B cell (primary cell): Measurements from ENCODE around the gene PSMB2. TPM values are rescaled to one million over a fixed set of nuclear protein-coding genes. Genes with fewer than 3 reads are reported as not detected.

ENCODE experiments used
- ATAC-seq: fragments of 200-7000 bp; cut with Tn5 transposase; one replicate; pipeline ENCODE4 v1.10.0; 2021; ENCODE audit warnings: low read depth, mild to moderate bottlenecking, moderate number of reproducible peaks, moderate library complexity
- CTCF ChIA-PET: fragments of 350-600 bp; sonication (Branson Sonifier 250); formaldehyde crosslinking; loops from one replicate; lab custom pipeline; 2021; ENCODE audit warnings: antibody characterized with exemption, inconsistent platforms; lab: Charles Lee
- POLR2A ChIA-PET: fragments of 350-600 bp; sonication (Branson Sonifier 250); formaldehyde crosslinking; loops from one replicate; lab custom pipeline; 2021; ENCODE audit warnings: antibody characterized with exemption; lab: Charles Lee
- DNase-seq: peaks from one replicate; pipeline ENCODE4 v3.0.0; 2013
- H2AFZ ChIP-seq: 2 replicates; pipeline ENCODE4 v1.6.1; 2012; ENCODE audit warnings: mild to moderate bottlenecking, low read depth, low read length; ENCODE audit not compliant: insufficient read depth, poor library complexity, severe bottlenecking
- H3K27ac ChIP-seq, 2 donors: 1 replicate in 1 of 2; 2 replicates in 1 of 2; pipeline ENCODE4 v1.5.1; 2012 to 2013; ENCODE audit warnings: low read length in 2 of 2, mild to moderate bottlenecking in 2 of 2, moderate library complexity in 1 of 2
- H3K27me3 ChIP-seq, 4 experiments: fragments of 200-600 bp in 1 of 4; sonication (generic) in 1 of 4; replicated peaks in 1 of 4; 1 replicate in 2 of 4; 2 replicates in 2 of 4; pipeline versions ENCODE4 v1.6.1 to v1.7.0; 2013 to 2016; ENCODE audit warnings: low read length in 3 of 4, mild to moderate bottlenecking in 2 of 4, mixed read lengths in 1 of 4, moderate library complexity in 1 of 4; ENCODE audit not compliant: insufficient read depth in 4 of 4, control insufficient read depth in 3 of 4; ENCODE audit errors: control extremely low read depth in 1 of 4
- H3K36me3 ChIP-seq, 2 experiments: replicated peaks in 1 of 2; 1 replicate in 1 of 2; 2 replicates in 1 of 2; pipeline versions ENCODE4 v1.6.1 to v1.7.1; 2013; ENCODE audit warnings: low read length in 1 of 2; ENCODE audit not compliant: insufficient read depth in 2 of 2, control insufficient read depth in 1 of 2; ENCODE audit errors: control extremely low read depth in 1 of 2, extremely low read depth in 1 of 2
- H3K4me1 ChIP-seq, 2 donors: fragments of 200-600 bp in 1 of 2; sonication (generic) in 1 of 2; 1 replicate in 1 of 2; 2 replicates in 1 of 2; pipeline versions ENCODE4 v1.5.1 to v1.6.1; 2013 to 2017; ENCODE audit warnings: low read length in 2 of 2; ENCODE audit not compliant: control insufficient read depth in 2 of 2, insufficient read depth in 2 of 2
- H3K4me2 ChIP-seq: replicated peaks from 2 replicates; pipeline ENCODE3; 2012; ENCODE audit warnings: mild to moderate bottlenecking, low read depth, low read length; ENCODE audit not compliant: poor library complexity, severe bottlenecking
- H3K4me3 ChIP-seq, 5 experiments: fragments of 200-600 bp in 1 of 5; sonication (generic) in 1 of 5; 1 replicate in 3 of 5; 2 replicates in 2 of 5; pipeline versions ENCODE4 v1.5.1 to v1.7.0; 2011 to 2016; ENCODE audit warnings: low read length in 4 of 5, mild to moderate bottlenecking in 4 of 5, low read depth in 2 of 5, control low read depth in 1 of 5, moderate library complexity in 1 of 5; ENCODE audit not compliant: insufficient read depth in 1 of 5; ENCODE audit errors: control extremely low read depth in 1 of 5, extremely low read depth in 1 of 5
- H3K79me2 ChIP-seq: fragments of 200-600 bp; sonication (generic); one replicate; pipeline ENCODE4 v1.6.0; 2016; ENCODE audit warnings: low read length; ENCODE audit not compliant: control insufficient read depth, insufficient read depth
- H3K9ac ChIP-seq: fragments of 200-600 bp; sonication (generic); 2 replicates; pipeline ENCODE4 v1.6.1; 2017; ENCODE audit warnings: mild to moderate bottlenecking, low read length, moderate library complexity
- H3K9me3 ChIP-seq, 3 donors: one replicate each; pipeline versions ENCODE4 v1.6.1 to v1.7.1; 2013; ENCODE audit warnings: low read length in 2 of 3; ENCODE audit not compliant: control insufficient read depth in 2 of 3, insufficient read depth in 1 of 3; ENCODE audit errors: control extremely low read depth in 1 of 3
- H4K20me1 ChIP-seq: 2 replicates; pipeline ENCODE4 v1.6.0; 2012; ENCODE audit warnings: mild to moderate bottlenecking, low read length; ENCODE audit not compliant: insufficient read depth, control insufficient read depth, poor library complexity, severe bottlenecking
- H3K27ac Mint-ChIP-seq: one replicate; pipeline ENCODE4 v1.8.0; 2021; ENCODE audit warnings: mixed read lengths
- H3K27me3 Mint-ChIP-seq: one replicate; pipeline ENCODE4 v1.8.0; 2021; ENCODE audit warnings: mixed read lengths
- H3K4me1 Mint-ChIP-seq: one replicate; pipeline ENCODE4 v1.8.0; 2021; ENCODE audit warnings: mixed read lengths
- H3K4me3 Mint-ChIP-seq: one replicate; pipeline ENCODE4 v1.8.0; 2021; ENCODE audit warnings: mixed read lengths
- H3K9me3 Mint-ChIP-seq: one replicate; pipeline ENCODE4 v1.8.0; 2022; ENCODE audit warnings: mixed read lengths; ENCODE audit not compliant: insufficient read depth
- WGBS: methylation state at CpG from one replicate; pipeline ENCODE4 v1.1.5; 2013; ENCODE audit warnings: missing lambda C conversion rate; ENCODE audit not compliant: insufficient coverage; 5-methylcytosine and 5-hydroxymethylcytosine counted together
- intact Hi-C: fragments of 100-400 bp; cut with micrococcal nuclease; formaldehyde crosslinking; loops from one replicate; pipeline ENCODE4 v1.10.0; 2022
- polyA plus RNA-seq: library from polyadenylated mRNA; depleted of rRNA; stranded (reverse); fragments of >200 nt; gene quantifications from 2 replicates; pipeline ENCODE4 v1.2.3, GENCODE V29; 2012
- total RNA-seq, 2 donors: library from RNA; stranded (reverse); fragments of 120-200 nt in 1 of 2; gene quantifications; 1 replicate in 1 of 2; 2 replicates in 1 of 2; pipeline versions ENCODE4 v1.2.3 to v1.2.4, GENCODE V29; 2013 to 2022
- TF ChIP-seq, protein P1 (sequence below): fragments of 200-600 bp; IDR thresholded peaks from one replicate; pipeline ENCODE4 v1.8.0; 2022; ENCODE audit warnings: antibody characterized with exemption, mild to moderate bottlenecking

Gene PSMB2
- total and polyA plus RNA-seq, 2 donors (not counting 1 experiment from before 2014, with no cell fraction given), result 20.5 to 26.2 TPM

DNA sequence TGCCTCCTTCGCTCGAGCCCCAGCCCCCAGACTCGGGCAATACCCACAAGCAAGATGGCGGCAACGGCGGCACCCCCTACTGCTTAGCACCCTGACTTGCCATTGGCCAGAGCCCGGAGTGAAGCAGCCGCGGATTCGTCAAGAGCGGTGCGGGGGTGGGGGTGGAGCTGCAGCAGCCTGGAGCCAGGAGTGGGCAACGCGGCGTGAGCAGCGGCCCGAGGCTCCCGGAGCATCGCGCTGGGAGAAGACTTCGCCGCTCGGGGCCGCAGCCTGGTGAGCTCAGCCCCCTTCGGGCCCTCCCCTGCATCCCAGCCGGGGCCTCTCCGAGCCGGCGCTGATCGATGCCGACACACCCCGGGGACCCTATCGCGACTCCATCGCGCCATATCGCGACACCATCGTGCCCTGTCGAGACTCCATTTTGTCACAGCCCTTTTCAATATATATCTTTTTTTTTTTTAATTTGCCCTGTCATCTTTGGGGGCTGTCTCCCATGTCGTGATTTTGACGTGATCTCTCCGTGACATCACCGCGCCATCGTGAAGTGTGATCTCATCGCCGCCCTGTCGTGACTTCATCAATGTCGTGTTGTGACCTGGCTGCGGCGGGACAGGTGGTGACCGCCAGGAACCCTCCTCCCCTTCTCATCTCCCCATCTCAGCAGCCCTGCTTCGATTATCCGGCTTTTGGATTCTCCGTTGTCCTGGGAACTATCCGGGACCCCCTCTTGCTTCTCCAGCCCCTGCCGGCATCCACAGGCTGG, 83.5 kb downstream of the PSMB2 start, which contains the start of gene NCDN:
TSS of gene NCDN (plus strand) at position 189 of the 763 bp plus-strand sequence. CDS start at position 581, 392 bp downstream.
- under 1% methylated on average over 58 of the region's 58 CpGs for WGBS
- peak within 1 kb of the TSS; percentile 99 for H3K27ac Mint-ChIP-seq
- H3K79me2 ChIP-seq, result peaks cover 25% of the 10 kb centered on the region
- TF ChIP-seq, protein P1, sequence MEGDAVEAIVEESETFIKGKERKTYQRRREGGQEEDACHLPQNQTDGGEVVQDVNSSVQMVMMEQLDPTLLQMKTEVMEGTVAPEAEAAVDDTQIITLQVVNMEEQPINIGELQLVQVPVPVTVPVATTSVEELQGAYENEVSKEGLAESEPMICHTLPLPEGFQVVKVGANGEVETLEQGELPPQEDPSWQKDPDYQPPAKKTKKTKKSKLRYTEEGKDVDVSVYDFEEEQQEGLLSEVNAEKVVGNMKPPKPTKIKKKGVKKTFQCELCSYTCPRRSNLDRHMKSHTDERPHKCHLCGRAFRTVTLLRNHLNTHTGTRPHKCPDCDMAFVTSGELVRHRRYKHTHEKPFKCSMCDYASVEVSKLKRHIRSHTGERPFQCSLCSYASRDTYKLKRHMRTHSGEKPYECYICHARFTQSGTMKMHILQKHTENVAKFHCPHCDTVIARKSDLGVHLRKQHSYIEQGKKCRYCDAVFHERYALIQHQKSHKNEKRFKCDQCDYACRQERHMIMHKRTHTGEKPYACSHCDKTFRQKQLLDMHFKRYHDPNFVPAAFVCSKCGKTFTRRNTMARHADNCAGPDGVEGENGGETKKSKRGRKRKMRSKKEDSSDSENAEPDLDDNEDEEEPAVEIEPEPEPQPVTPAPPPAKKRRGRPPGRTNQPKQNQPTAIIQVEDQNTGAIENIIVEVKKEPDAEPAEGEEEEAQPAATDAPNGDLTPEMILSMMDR, result no peak
- peak within 1 kb of the TSS; percentile 89 for H2AFZ ChIP-seq
- H3K4me3 Mint-ChIP-seq, result peak within 1 kb of the TSS; percentile 98
- H3K4me2 ChIP-seq, result peak within 1 kb of the TSS; percentile 94
- DNase-seq (peak; percentile 96), ATAC-seq (peak; percentile 92)
- intact Hi-C loops, result loop anchor here (1.0 to 10.0 kb wide), 6 partner anchors 19 to 703 kb away; partner anchors contain the start of genes PSMB2, SFPQ, SMIM12 and ZMYM6
- no peaks in the 10 kb centered on the region for H3K9me3 Mint-ChIP-seq
- H3K4me3 ChIP-seq, result peak within 1 kb of the TSS; percentile 82 to 94 (median 90)
- CTCF ChIA-PET, result interaction anchor here (0.9 to 2.4 kb wide), 3 partner anchors 10 to 11 kb away, joined by 3 to 11 read pairs (median 4); no protein-coding TSS in a partner anchor
- no peaks in the 10 kb centered on the region for H4K20me1 ChIP-seq
- H3K9ac ChIP-seq, result peak within 1 kb of the TSS; percentile 93
- H3K27ac ChIP-seq, result peak within 1 kb of the TSS; percentile 68 to 82
- H3K4me1 Mint-ChIP-seq, result peaks cover 41% of the 10 kb centered on the region
- no peaks in the 10 kb centered on the region for H3K27me3 ChIP-seq
- POLR2A ChIA-PET, result interaction anchor here (0.6 to 1.9 kb wide), 3 partner anchors 212 to 691 kb away, joined by 3 to 7 read pairs (median 4); partner anchors contain the start of gene CLSPN
- peaks cover 2 to 10% of the 10 kb centered on the region in 2 experiments for H3K36me3 ChIP-seq
- peaks cover 15 to 26% of the 10 kb centered on the region in 2 donors for H3K4me1 ChIP-seq
- H3K9me3 ChIP-seq, result no peaks in the 10 kb centered on the region
- no peaks in the 10 kb centered on the region for H3K27me3 Mint-ChIP-seq
